Peyer's patch (tissue), 4 donors: ENCODE data around the gene MED9.

Experiments
- CTCF ChIP-seq, 6 experiments: fragments of 450-650 bp in 4 of 6; fragments of 200-600 bp in 2 of 6; sonication (generic) in 1 of 6; IDR thresholded peaks; one replicate each; pipeline ENCODE4 v1.5.1; 2017 to 2019; ENCODE audit warnings: antibody characterized with exemption in 6 of 6, mild to moderate bottlenecking in 3 of 6, moderate library complexity in 1 of 6
- POLR2A ChIP-seq, 2 donors: fragments of 450-650 bp; IDR thresholded peaks; one replicate each; pipeline ENCODE4 v1.5.1; 2017; ENCODE audit warnings: antibody characterized with exemption in 2 of 2, mild to moderate bottlenecking in 2 of 2, moderate library complexity in 2 of 2

- no peak for TF ChIP-seq POLR2A (IDR thresholded peaks at IDR 0.05)
- no peak for TF ChIP-seq CTCF (IDR thresholded peaks at IDR 0.05)
Observed at GRCh38 chr17:17437461-17437860, 39.3 kb upstream of the MED9 start.
